Stimulated activated CD4-positive, alpha-beta T cell treated with anti-CD3 and anti-CD28 coated beads, Interleukin-4, amount 100 ng/mL, for 4 hours (primary cell): Measurements from ENCODE around the gene GPRC5A.

Experiments used
- DNase-seq, 2 experiments: peaks; one replicate each; pipeline ENCODE4 v3.0.0-alpha.2; 2020

The GPRC5A gene

GRCh38 chr12:12887471-12887870 is 3.9 kb upstream of the GPRC5A start:
- DNase-seq, result no peak

GRCh38 chr12:12889701-12890100 is 1.7 kb upstream of the GPRC5A start:
- no peak for DNase-seq

- peak; percentile 17 to 18 for DNase-seq
These were observed 751 bp upstream of the GPRC5A start for GRCh38 chr12:12890543-12891079.

GRCh38 chr12:12891881-12892355 is 556 bp downstream of the GPRC5A start:
- DNase-seq, result no peak

GRCh38 chr12:12892681-12893141 is 1.3 kb downstream of the GPRC5A start:
- DNase-seq, result no peak

- no peak for DNase-seq
These were observed 2.1 kb downstream of the GPRC5A start for GRCh38 chr12:12893438-12893837.

- DNase-seq, result no peak
These were observed 4.9 kb downstream of the GPRC5A start for GRCh38 chr12:12896260-12896659.

- no peak for DNase-seq
These were observed 5.9 kb downstream of the GPRC5A start for GRCh38 chr12:12897302-12897701.

- DNase-seq, result no peak
These were observed 6.9 kb downstream of the GPRC5A start for GRCh38 chr12:12898136-12898717.

- no peak for DNase-seq
These were observed 7.6 kb downstream of the GPRC5A start for GRCh38 chr12:12898911-12899511.

GRCh38 chr12:12899530-12900380 is 8.4 kb downstream of the GPRC5A start:
- peak in 1 of 2 experiments; percentile 24 for DNase-seq

GRCh38 chr12:12900786-12901157 is 9.4 kb downstream of the GPRC5A start:
- DNase-seq, result no peak

- DNase-seq, result peak in 1 of 2 experiments; percentile 15
These were observed 9.9 kb downstream of the GPRC5A start for GRCh38 chr12:12901158-12901791.

GRCh38 chr12:12902036-12902435 is 10.7 kb downstream of the GPRC5A start:
- no peak for DNase-seq

- DNase-seq, result no peak
These were observed 12.6 kb downstream of the GPRC5A start for GRCh38 chr12:12903642-12904609.

- DNase-seq, result no peak
These were observed 16.2 kb downstream of the GPRC5A start for GRCh38 chr12:12907552-12907951.

- no peak for DNase-seq
These were observed 16.9 kb downstream of the GPRC5A start for GRCh38 chr12:12908252-12908651.

- DNase-seq, result no peak
These were observed 17.3 kb downstream of the GPRC5A start for GRCh38 chr12:12908711-12909110.

GRCh38 chr12:12909228-12909994 is 18.0 kb downstream of the GPRC5A start:
- no peak for DNase-seq

- DNase-seq, result no peak
These were observed 18.6 kb downstream of the GPRC5A start for GRCh38 chr12:12909995-12910420.

- DNase-seq, result no peak
These were observed 21.3 kb downstream of the GPRC5A start for GRCh38 chr12:12912711-12913110.
